Hepatocyte (in vitro differentiated cells): ENCODE measurements around the gene TNFAIP8L3. TPM values are rescaled to one million over a fixed set of nuclear protein-coding genes. Genes with fewer than 3 reads are reported as not detected.

Source experiments
- DNase-seq: peaks from one replicate; pipeline ENCODE4 v3.0.0-alpha.2; 2016; ENCODE audit warnings: low spot score
- H2AFZ ChIP-seq: fragments of 200-600 bp; sonication (generic); 2 replicates; pipeline ENCODE4 v1.6.0; 2016; ENCODE audit warnings: antibody characterized with exemption, mild to moderate bottlenecking
- H3K27ac ChIP-seq: fragments of 200-600 bp; sonication (generic); 2 replicates; pipeline ENCODE4 v1.5.1; 2016; ENCODE audit warnings: mild to moderate bottlenecking
- H3K27me3 ChIP-seq: fragments of 200-600 bp; sonication (generic); 2 replicates; pipeline ENCODE4 v1.6.1; 2016
- H3K36me3 ChIP-seq: fragments of 200-600 bp; sonication (generic); replicated peaks from 2 replicates; pipeline ENCODE4 v1.5.1; 2016; ENCODE audit warnings: low read depth; ENCODE audit not compliant: insufficient read depth
- H3K4me1 ChIP-seq: fragments of 200-600 bp; sonication (generic); 2 replicates; pipeline ENCODE4 v1.5.1; 2016; ENCODE audit warnings: mild to moderate bottlenecking, moderate library complexity; ENCODE audit not compliant: insufficient read depth
- H3K4me2 ChIP-seq: fragments of 200-600 bp; sonication (generic); 2 replicates; pipeline ENCODE4 v1.6.0; 2016
- H3K4me3 ChIP-seq: fragments of 200-600 bp; sonication (generic); 2 replicates; pipeline ENCODE4 v1.5.1; 2016; ENCODE audit warnings: mild to moderate bottlenecking
- H3K79me2 ChIP-seq: fragments of 200-600 bp; sonication (generic); 2 replicates; pipeline ENCODE4 v1.6.0; 2017; ENCODE audit warnings: mild to moderate bottlenecking
- H3K9me2 ChIP-seq: fragments of 200-600 bp; sonication (generic); replicated peaks from 2 replicates; pipeline ENCODE4 v1.6.0; 2017; ENCODE audit warnings: mild to moderate bottlenecking; ENCODE audit not compliant: insufficient read depth
- H3K9me3 ChIP-seq: fragments of 200-600 bp; sonication (generic); 2 replicates; pipeline ENCODE4 v1.5.1; 2016; ENCODE audit warnings: low read depth, mild to moderate bottlenecking
- H4K20me1 ChIP-seq: fragments of 200-600 bp; sonication (generic); 2 replicates; pipeline ENCODE4 v1.6.0; 2016; ENCODE audit warnings: mild to moderate bottlenecking; ENCODE audit not compliant: insufficient read depth, poor library complexity, severe bottlenecking
- EZH2 ChIP-seq: fragments of 200-600 bp; sonication (generic); IDR thresholded peaks from 2 replicates; pipeline ENCODE4 v1.6.1; 2016; ENCODE audit warnings: antibody characterized with exemption, mild to moderate bottlenecking, borderline replicate concordance
- EZH2phosphoT487 ChIP-seq: fragments of 200-600 bp; sonication (generic); IDR thresholded peaks from one replicate; pipeline ENCODE4 v1.6.1; 2018; ENCODE audit warnings: antibody characterized with exemption, mild to moderate bottlenecking, low read depth, moderate library complexity; ENCODE audit not compliant: unreplicated experiment, severe bottlenecking
- WGBS: methylation state at CpG from one replicate; pipeline ENCODE4 v1.1.6; 2016; ENCODE audit warnings: low lambda C conversion rate; ENCODE audit errors: missing lambda C conversion rate; 5-methylcytosine and 5-hydroxymethylcytosine counted together
- polyA plus RNA-seq: library from polyadenylated mRNA; unstranded; fragments of >200 nt; fragmentation: Nextera tagmentation; extraction: Ambion mirVana; gene quantifications from 2 replicates; pipeline ENCODE4 v1.2.1, GENCODE V29; 2016
- total RNA-seq: library from RNA; depleted of rRNA; stranded (reverse); fragments of >200 nt; gene quantifications from 2 replicates; pipeline ENCODE4 v1.2.3, GENCODE V29; 2014
- TF ChIP-seq, protein P1 (sequence below): fragments of 200-600 bp; sonication (generic); IDR thresholded peaks from 2 replicates; pipeline ENCODE4 v1.5.1; 2016; ENCODE audit warnings: antibody characterized with exemption, mild to moderate bottlenecking; ENCODE audit not compliant: poor library complexity

Gene TNFAIP8L3
- total and polyA plus RNA-seq, 2 experiments from 2014 or later: 2.4 to 3.4 TPM

DNA sequence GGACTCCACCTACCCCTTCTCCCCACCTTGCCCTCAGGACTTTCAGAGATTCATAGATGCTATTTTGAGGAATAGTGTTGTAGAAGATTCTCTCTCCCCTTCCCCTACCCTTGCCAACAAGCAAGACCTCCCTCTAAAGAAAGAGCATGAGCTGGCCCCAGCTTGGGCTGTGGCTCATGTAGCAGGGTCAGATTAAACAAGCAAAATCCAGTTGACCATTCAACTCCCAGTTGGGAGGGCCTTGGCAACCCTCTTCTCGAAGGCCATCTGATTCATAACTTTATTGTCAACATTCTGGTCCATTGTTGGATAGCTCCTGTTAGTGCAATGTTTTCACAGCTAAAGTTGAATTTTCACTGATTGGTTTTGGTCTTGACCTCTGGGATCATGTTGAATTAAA is 41.1 kb downstream of the TNFAIP8L3 start:
- no peaks in the 10 kb centered on the region for H3K36me3 ChIP-seq
- H3K27ac ChIP-seq: no peak overlapping the region
- DNase-seq: no peak
- H3K4me1 ChIP-seq: no peaks in the 10 kb centered on the region
- no peaks in the 10 kb centered on the region for H4K20me1 ChIP-seq
- no peaks in the 10 kb centered on the region for H3K9me2 ChIP-seq
- H3K79me2 ChIP-seq: no peaks in the 10 kb centered on the region
- H3K27me3 ChIP-seq: no peaks in the 10 kb centered on the region
- H3K4me3 ChIP-seq: no peak overlapping the region
- TF ChIP-seq, protein P1, sequence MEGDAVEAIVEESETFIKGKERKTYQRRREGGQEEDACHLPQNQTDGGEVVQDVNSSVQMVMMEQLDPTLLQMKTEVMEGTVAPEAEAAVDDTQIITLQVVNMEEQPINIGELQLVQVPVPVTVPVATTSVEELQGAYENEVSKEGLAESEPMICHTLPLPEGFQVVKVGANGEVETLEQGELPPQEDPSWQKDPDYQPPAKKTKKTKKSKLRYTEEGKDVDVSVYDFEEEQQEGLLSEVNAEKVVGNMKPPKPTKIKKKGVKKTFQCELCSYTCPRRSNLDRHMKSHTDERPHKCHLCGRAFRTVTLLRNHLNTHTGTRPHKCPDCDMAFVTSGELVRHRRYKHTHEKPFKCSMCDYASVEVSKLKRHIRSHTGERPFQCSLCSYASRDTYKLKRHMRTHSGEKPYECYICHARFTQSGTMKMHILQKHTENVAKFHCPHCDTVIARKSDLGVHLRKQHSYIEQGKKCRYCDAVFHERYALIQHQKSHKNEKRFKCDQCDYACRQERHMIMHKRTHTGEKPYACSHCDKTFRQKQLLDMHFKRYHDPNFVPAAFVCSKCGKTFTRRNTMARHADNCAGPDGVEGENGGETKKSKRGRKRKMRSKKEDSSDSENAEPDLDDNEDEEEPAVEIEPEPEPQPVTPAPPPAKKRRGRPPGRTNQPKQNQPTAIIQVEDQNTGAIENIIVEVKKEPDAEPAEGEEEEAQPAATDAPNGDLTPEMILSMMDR: no peak
- TF ChIP-seq EZH2 (no peak), EZH2phosphoT487 (no peak)
- no peaks in the 10 kb centered on the region for H3K9me3 ChIP-seq
- H3K4me2 ChIP-seq: no peak overlapping the region
- H2AFZ ChIP-seq: no peak overlapping the region
- WGBS: 96% methylated on average over 1 of the region's 1 CpG

DNA sequence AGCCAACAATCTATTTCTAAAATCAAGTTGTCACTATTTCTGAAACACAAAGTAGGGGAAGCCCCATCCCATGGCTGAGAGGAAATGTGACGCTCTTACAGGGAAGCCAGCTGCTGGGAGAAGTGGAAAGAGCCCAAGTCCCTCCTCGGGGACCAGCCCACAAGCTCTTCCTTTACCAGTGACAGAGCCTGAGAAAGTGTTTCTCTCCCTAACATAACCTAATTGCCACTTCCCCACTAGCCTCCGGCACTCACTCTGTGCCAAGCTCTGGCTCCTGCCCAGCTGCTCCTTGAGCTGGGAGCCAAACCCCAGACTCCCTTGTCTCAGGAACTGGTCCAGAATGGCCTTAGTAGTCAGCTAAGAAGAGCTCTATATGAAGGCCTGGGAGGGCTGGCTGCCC is 42.9 kb downstream of the TNFAIP8L3 start:
- WGBS: 89% methylated on average over 3 of the region's 3 CpGs

DNA sequence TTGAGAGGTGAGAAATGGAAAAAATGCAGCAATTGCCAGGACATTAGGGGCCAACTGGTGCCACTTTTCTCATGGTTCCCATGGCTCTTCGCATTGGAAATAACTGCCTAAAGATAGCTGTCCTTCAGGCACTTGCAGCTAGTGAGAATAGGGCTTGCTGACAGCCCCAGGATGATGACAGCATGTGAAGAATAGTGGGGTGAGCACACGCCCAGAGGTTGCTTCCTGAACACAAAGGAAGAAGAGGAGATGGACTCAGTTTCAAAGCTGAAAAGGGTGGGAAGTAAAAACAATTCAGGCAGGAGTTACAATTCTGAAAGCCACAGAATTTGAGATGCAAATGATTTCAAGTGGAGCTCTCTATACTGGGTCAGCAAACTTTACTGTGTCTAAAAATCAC is 45.6 kb downstream of the TNFAIP8L3 start:
- Histone ChIP-seq H3K9me3 (no peaks in the 10 kb centered on the region), H4K20me1 (no peaks in the 10 kb centered on the region), H3K4me1 (peaks cover 19% of the 10 kb centered on the region), H3K79me2 (no peaks in the 10 kb centered on the region), H3K9me2 (no peaks in the 10 kb centered on the region), H2AFZ (no peak overlapping the region), H3K36me3 (no peaks in the 10 kb centered on the region), H3K27me3 (no peaks in the 10 kb centered on the region), H3K4me2 (no peak overlapping the region), H3K4me3 (no peak overlapping the region), H3K27ac (no peak overlapping the region)
- TF ChIP-seq, protein P1: no peak
- TF ChIP-seq EZH2phosphoT487 (no peak), EZH2 (no peak)
- DNase-seq: no peak
- WGBS: 89% methylated on average over 2 of the region's 2 CpGs

More for the DNA sequence above, 42.9 kb downstream of the TNFAIP8L3 start:
- Histone ChIP-seq H3K4me2 (no peak overlapping the region), H3K27me3 (no peaks in the 10 kb centered on the region), H3K79me2 (no peaks in the 10 kb centered on the region), H3K9me3 (no peaks in the 10 kb centered on the region), H3K4me3 (no peak overlapping the region), H4K20me1 (no peaks in the 10 kb centered on the region), H2AFZ (no peak overlapping the region), H3K36me3 (no peaks in the 10 kb centered on the region), H3K4me1 (peaks cover 14% of the 10 kb centered on the region), H3K27ac (no peak overlapping the region), H3K9me2 (no peaks in the 10 kb centered on the region)
- no peak for DNase-seq
- TF ChIP-seq EZH2 (no peak), EZH2phosphoT487 (no peak)
- TF ChIP-seq, protein P1: no peak

DNA sequence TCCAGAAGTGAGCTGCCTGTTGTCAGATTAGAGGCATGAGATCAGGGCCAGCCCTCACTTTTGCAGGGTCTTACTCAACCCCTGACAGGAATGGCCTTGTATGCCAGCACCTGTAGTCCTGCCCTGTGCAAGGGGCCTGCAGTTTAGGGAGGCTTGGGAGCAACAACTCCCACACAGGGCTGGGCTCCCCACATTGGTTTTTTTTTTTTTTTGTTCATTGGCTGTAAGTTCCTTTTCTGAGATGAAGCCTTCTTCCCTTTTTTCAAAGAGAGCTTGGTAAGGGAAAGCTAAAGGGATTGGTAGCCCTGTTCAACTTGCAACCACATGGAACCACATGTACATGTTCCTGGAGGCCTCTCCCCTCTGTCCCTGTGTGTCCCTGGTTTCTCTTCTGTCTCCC is 46.4 kb downstream of the TNFAIP8L3 start:
- no peak overlapping the region for H2AFZ ChIP-seq
- H3K27ac ChIP-seq: no peak overlapping the region
- DNase-seq: no peak
- no peaks in the 10 kb centered on the region for H3K9me3 ChIP-seq
- TF ChIP-seq, protein P1: no peak
- TF ChIP-seq EZH2phosphoT487 (no peak), EZH2 (no peak)
- H4K20me1 ChIP-seq: no peaks in the 10 kb centered on the region
- no peak overlapping the region for H3K4me3 ChIP-seq
- no peak overlapping the region for H3K4me2 ChIP-seq
- H3K9me2 ChIP-seq: no peaks in the 10 kb centered on the region
- no peaks in the 10 kb centered on the region for H3K27me3 ChIP-seq
- H3K4me1 ChIP-seq: peaks cover 19% of the 10 kb centered on the region
- H3K36me3 ChIP-seq: no peaks in the 10 kb centered on the region
- no peaks in the 10 kb centered on the region for H3K79me2 ChIP-seq
